HG02970 (cell line): ENCODE measurements around the gene PDSS2.

ENCODE experiments used
- ATAC-seq: cut with Tn5 transposase; IDR thresholded peaks from one replicate; pipeline ENCODE4 v1.9.1; 2021; ENCODE audit warnings: mild to moderate bottlenecking, moderate library complexity, moderate number of reproducible peaks; ENCODE audit not compliant: unreplicated experiment, low FRiP score

Gene PDSS2

DNA sequence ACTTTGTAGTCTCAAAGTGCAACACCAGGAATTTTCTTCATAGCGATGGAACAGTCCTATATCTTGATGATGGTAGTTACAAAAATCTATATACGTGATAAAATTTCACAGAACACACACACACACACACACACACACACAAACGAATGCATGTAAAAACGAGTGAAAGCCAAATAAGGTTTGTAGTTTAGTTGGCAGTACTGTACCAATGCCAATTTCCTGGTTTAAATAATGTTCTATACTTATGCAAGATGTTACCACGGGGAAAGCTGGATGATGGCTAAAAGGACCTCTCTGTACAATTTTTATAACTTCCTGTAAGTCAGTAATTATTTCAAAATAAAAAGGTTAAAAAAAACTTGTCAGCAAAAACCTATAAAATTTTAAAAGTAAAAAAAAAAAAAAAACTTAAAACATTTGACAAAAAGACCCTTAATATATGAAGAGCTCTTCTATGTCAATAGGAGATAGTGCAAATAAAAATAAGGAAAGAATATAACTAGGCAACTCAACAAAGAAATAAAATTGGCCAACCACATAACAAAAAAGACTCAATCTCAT, 37.6 kb downstream of the PDSS2 start:
- ATAC-seq = no peak

DNA sequence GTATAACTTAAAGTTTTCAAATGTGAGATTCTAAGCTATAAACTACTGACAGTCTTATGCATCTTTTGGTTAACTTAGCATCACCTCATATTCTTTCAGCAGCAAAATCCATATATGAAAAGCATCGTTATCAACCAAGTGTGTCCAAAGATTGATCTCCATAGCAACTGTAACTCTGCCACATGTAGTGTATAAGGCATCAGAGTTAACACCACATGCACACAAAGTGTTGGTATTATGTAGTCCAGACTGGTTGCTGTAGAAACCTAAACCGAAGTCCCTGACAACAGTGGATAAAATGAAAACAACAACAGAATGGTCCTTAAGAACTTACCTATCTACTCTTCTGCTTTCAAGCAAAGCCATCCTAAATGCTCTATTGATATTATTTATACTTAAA, 39.6 kb downstream of the PDSS2 start:
- no peak for ATAC-seq

- no peak for ATAC-seq
These were observed 41.2 kb downstream of the PDSS2 start for GRCh38 chr6:107418118-107418517.

DNA sequence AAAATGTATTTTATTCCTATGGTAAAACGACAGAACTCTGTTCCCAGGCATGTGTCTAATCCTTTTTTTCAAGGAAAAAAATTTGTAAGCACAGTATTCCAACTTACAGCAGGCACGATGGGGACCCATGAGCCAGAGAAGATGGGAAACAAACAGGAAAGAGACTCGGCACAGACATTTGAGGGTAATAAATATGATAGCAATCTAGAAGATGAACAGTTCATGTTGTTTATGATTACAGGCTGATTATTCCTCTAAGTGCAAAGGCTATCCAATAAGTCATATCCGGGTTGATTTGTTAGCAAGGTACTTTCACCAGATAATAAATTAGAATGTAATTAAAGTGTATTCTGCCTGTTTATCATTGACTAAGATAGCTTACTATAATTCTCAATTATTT, 43.2 kb downstream of the PDSS2 start:
- no peak for ATAC-seq

GRCh38 chr6:107413966-107414645, 45.3 kb downstream of the PDSS2 start:
- no peak for ATAC-seq

DNA sequence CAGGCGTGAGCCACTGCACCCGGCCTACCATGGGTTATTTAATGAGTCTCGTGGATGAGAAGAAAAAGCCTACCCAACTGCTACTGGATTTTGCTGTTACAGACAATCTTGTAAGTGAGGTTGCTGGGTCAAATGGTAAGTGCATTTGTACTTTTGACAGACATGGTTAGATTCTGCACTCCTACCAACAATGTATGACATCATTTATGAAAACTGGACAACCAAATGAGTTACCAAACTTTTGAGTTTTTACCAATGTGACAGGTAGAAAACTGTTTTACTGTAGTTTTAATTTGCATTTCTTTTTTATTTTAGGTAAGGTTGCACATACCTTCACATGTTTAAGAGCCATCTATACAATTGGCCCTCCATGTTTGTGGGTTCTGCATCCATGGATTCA, 48.2 kb downstream of the PDSS2 start:
- no peak for ATAC-seq

DNA sequence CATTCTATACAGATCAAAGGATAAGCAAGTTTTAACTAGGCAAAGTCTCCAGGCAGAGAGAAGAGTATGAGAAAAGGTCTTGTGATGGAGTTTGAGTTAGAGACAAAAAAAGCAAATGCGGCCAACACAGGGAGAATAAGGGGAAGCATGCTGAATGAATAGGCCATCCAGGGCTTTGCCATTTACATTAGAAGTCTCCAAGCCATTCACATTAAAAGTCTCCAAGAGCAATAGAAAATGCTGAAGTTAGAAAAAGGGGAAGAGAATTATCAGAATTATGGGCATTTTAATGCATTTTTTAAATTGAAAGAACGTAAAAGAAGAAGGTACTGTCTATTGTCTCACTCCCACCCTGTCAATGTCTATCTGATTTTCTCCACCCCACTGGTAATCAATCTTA, 49.4 kb downstream of the PDSS2 start:
- ATAC-seq = no peak

DNA sequence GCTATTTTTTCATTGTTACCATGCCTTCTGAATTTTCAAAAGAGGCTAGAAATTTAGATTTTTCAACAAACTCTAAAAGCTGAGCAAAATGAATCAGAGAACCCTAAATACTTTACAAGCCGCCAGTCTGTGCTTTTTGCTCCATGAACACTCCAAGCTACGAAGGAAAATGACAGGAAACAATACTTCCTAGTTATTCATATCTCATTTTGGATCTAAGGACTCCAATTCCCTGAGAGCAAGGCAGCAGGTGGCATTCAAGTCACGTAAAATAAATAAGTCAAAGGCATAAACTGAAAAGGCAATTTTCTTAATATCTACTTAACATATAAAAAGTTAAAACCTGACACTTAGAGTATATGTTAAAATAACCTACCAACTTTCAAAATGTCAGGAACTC, 50.6 kb downstream of the PDSS2 start:
- no peak for ATAC-seq

DNA sequence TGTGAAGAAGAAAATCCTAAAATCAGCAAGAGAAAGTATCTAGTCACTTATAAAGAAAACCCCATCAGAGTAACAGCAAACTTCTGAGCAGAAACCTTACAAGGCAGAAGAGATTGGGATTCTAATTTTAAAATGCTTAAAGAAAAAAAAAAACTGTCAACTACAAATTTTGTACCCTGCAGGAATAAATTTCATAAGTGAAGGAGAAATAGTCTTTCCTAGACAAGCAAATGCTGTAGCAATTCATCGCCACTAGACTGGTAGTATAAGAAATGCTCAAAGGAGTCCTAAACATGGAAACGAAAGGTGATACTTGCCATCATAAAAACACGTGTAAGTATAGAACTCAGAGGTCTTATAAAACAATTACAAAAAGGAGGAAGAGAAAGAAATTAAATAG, 54.4 kb downstream of the PDSS2 start:
- ATAC-seq = no peak

DNA sequence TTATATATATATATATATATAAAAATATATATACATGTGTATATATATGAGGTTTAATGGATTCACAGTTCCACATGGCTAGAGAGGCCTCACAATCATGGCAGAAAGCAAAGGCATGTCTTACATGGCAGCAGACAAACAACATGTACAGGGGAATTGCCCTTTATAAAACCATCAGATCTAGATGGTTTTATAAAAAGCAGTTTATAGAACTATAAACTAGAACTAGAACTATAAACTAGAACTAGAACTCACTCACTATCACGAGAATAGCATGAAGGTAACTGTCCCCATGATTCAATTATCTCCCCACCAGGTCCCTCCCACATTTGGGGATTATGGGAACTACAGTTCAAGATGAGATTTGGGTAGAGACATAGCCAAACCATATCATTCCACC, 56.8 kb downstream of the PDSS2 start:
- ATAC-seq = no peak

- no peak for ATAC-seq
These were observed 57.8 kb downstream of the PDSS2 start for GRCh38 chr6:107401573-107401972.

- ATAC-seq = no peak
These were observed 58.7 kb downstream of the PDSS2 start for GRCh38 chr6:107400616-107401147.

- ATAC-seq = no peak
These were observed 59.4 kb downstream of the PDSS2 start for GRCh38 chr6:107399935-107400334.

GRCh38 chr6:107398001-107398400, 61.4 kb downstream of the PDSS2 start:
- no peak for ATAC-seq

- no peak for ATAC-seq
These were observed 63.2 kb downstream of the PDSS2 start for GRCh38 chr6:107396211-107396610.

GRCh38 chr6:107392069-107392468, 67.3 kb downstream of the PDSS2 start:
- no peak for ATAC-seq

DNA sequence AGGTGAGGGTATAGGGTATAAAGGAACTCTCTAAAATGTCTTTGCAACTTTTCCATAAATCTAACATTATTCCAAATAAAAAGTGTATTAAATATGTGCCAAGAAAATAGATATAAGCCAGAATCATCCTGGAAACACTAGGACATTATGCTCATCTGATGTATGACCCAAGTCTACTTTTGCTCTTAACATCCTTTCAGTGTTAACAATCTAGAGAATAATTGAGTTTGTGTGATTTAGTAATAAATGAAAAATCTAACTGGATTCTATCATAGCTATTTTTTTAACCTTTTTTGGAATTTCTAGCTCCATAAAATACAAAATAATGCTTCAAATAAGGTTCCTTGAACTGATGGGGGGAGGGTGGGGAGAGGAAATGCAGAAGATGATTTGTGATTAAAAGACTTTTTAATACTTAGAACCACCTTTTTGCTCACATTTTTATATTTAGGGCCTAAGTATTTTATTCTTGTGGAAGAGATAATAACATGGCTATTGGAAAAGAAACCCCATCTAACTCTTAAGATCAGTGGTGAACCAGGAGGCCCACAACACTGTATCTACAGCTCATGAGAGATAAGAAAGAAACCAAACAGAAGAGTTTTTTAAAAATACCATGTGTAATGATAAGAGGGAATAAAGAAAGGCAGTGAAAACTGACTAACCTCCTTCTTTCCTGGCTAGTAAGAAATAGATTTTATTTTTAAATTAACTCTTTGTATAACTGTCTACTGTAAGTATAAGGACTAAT, 68.5 kb downstream of the PDSS2 start:
- no peak for ATAC-seq

GRCh38 chr6:107390056-107390455, 69.3 kb downstream of the PDSS2 start:
- no peak for ATAC-seq

DNA sequence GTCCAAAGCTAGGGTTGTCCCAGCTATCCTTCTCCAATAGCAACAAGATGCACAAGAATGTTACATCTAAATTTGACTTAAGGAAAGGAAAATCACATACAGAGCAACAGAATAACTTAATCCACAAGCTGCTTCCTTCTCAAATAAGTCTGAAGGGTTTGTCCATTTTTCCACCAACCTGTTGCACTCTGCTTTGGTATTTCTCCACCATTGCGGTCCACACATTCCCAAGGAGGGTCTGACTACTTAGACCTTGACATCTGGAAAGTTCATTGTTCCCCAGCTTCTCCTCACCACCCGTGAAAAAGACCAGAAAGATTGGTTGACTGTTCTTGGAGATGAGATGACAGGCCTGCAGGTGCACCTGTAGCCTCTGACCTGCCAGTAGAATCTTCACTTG, 72.5 kb downstream of the PDSS2 start:
- ATAC-seq = no peak

GRCh38 chr6:107386340-107386739, 73.0 kb downstream of the PDSS2 start:
- ATAC-seq = no peak

- no peak for ATAC-seq
These were observed 75.7 kb downstream of the PDSS2 start for GRCh38 chr6:107383705-107384104.

GRCh38 chr6:107374264-107374663, 85.1 kb downstream of the PDSS2 start:
- ATAC-seq = no peak
